Measurements from ENCODE around the gene DCAF12.
"Not testable (repeated sequence)": the region's sequence is repeated elsewhere in the genome, so short reads cannot be mapped to it uniquely, and the experiment has no call there.

Gene DCAF12

DNA sequence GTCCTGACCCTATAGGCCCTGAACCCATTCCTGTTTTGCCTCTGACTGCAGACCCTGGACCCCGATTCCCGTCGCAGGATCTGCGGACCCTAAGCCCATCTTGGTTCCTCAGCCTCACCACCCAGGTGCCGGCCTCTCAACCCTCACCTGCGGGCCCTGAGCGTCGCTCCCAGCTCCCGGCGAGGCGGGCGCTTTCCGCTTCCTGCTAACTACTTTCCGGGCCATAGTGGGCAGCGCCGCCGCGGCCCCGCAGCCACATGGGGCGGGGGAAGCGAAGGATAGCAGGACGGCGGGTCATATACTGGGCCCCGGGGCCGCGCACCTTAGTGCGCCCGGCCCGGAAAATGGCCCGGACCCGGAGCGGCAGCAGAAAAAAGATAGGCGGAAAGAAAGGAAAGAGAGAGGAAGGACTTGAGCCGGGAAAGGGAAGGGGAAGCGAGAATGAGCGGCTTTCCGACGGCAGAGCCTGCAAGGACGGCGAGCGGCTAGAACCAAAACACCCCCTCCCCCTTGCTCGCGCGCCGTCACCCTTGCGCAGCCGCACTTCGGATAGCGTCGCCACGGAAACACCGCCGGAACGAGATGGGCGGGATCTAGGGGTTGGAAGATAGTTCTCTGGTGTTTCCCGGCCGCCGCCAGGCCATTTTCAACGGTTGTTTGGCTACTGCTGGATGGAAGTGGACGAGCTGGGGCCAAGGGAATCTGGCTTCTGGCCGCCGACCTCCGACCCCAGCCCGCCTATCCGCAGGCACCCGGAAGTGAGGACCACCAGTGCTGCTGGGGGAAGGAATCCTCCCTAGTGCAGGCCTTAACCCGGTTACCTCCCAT, at the start of gene DCAF12:
DCAF12 (minus strand) TSS at position 492 of the 828 bp plus-strand sequence; CDS start at position 225, 267 bp downstream.
- peak; percentile 76 to 86 (median 78) for DNase-seq (ENCODE audit: low read depth in 4 of 4, low spot score in 1 of 4)

DNA sequence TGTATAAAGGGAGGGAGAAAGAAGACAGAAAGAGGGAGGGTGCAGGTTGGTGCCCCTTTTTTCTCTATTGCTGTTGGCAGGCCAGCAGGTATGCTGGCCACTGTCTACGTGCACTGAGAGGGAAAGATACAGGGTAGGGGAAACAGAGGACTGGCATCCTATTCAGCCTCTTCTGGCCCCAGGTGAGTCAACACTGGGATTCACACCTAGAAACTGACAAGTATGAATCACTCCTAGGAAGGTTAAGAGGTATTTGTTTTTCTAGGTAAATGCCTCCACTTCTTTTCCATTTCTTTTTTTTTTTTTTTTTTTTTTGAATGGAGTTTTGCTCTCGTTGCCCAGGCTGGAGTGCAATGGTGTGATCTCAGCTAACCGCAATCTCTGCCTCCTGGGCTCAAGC, 49.6 kb upstream of the DCAF12 start:
- DNase-seq (ENCODE audit: low read depth in 4 of 4, low spot score in 1 of 4) = no peak

DNA sequence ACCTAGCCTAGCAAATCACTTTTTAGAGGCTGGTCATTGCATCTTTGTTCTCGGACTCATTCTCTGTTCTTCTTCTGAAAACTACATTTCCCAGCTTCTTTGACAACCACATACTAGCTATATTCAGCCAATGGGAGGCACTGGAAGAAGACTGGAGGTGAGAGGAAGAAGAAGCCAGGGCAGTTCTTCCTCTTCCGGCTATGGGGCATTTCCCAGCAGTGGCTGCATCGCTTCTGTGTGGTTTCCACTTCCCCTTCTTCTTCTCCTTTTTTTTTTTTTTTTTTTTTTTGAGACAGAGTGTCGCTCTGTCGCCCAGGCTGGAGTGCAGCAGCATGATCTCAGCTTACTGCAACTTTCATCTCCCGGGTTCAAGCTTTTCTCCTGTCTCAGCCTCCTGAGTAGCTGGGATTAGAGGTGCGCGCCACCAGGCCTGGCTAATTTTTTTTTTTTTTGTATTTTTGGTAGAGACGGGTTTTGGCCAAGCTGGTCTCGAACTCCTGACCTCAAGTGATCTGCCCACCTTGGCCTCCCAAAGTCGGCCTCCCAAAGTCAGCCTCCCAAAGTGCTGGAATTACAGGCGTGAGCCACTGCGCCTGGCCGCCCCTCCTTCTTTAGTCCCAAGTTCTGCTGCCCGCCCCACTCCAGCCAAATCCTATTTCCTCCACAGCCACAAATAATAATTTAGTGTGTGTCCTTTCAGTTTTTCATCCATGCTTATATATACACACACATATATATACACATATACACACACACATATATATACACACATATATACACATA, 45.4 kb upstream of the DCAF12 start:
- DNase-seq (ENCODE audit: low read depth in 4 of 4, low spot score in 1 of 4) = no peak

DNA sequence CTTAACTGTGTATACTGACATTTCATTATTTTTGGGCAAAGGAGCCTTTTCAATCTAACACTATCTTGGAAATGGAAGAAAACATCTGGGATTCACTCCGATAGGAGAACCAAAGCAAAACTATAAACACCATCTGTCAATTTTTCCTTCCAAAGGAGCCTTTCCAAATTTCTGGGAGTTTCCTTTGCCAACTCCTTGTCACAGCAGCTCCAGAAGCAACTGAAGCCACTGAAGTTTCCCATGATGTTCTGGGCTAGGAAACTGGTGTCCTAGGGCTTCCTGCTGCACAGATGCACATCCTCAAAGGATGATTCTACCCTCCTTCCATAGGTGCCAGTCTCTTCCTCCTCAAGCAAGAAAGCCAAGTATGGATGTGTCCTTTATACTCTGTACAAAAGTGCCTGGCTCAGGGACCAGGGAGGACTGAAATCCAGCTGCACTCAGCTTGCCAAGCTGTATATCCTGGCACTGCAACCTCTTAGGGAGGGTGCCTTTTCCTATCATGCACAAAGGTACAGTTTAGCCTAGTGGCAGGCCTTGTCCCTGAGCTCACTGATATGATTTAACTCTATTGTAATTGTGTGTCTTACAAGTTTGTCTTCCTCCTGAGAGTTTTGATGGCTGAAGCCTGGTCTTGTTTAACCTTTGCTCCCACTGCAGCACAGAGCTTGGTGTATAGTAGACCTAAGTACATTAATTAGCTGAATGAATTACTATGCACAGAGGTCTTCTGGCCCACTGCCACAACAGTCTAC, 43.9 kb upstream of the DCAF12 start:
- no peak for DNase-seq (ENCODE audit: low read depth in 4 of 4, low spot score in 1 of 4)

DNA sequence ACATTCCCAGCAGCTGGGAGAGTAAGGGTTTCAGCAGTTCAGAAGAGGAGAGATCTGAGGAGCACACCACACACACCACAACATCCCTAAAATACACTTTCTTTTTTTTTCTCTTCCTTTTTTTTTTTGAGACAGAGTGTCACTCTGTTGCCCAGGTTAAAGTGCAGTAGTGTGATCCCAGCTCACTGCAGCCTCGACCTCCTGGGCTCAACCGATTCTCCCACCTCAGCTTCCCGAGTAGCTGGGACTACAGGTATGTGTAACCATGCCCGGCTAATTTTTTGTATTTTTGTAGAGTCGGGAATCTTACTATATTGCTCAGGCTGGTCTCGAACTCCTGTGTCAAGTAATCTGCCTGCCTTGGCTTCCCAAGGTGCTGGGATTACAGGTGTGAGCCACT, 42.6 kb upstream of the DCAF12 start:
- no peak for DNase-seq (ENCODE audit: low read depth in 4 of 4, low spot score in 1 of 4)

DNA sequence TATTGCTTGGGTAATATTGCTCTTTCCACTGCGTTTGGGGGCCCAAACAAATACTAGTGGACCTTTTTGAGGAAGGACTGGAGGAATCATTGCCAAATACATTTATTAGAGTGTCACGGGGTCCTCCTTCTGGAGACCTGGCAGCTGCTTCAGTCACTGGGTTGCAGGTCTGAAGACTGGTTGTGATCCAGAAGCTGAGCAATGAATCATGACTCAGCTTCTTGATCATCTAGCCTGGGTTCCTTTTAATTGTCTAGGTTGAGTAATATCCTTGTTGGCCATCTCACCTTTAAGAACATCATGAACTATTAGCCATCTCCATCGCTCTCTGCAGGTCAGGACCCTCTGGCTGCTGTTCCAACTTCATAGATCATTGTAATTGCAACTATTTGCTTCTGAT, 36.9 kb upstream of the DCAF12 start:
- no peak for DNase-seq (ENCODE audit: low read depth in 4 of 4, low spot score in 1 of 4)

DNA sequence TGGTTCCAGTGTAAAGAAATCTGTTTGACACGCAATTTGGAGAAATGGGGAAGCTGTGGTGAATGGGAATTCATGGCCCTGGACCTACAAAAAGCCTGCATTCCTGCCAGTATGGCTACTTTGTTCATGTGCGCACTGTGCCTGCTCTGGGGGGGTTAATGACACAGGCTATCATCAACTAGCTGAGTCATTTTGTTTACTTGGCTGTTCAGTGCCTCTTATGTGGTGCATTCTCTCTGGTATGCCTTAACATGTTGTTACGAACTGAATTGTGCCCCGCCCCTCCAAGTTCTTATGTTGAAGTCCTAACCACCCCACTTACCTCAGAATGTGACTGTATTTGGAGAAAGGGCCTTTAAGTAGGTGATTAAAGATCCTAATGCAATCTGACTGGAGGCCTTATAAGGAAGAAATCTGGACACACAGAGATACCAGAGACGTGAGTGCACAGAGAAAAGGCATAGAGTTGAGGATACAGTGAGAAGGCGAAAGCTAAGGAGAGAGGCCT, 31.9 kb upstream of the DCAF12 start:
- no peak for DNase-seq (ENCODE audit: low read depth in 4 of 4, low spot score in 1 of 4)

DNA sequence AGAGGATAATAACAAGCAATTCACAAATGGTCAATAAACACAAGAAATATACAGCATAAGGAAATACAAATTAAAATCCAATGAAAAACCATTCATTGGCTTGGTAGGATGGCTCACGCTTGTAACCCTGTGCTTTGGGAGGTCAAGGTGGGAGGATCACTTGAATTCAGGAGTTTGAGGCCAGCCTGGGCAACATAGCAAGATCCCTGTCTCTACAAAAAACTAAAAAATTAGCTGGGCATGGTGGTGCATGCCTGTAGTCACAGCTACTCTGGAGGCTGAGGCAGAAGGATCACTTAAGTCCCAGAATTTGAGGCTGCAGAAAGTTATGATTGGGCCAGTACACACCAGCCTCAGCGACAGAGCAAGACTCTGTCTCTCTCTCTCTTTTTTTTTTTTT, 31.4 kb upstream of the DCAF12 start:
- no peak for DNase-seq (ENCODE audit: low read depth in 4 of 4, low spot score in 1 of 4)

DNA sequence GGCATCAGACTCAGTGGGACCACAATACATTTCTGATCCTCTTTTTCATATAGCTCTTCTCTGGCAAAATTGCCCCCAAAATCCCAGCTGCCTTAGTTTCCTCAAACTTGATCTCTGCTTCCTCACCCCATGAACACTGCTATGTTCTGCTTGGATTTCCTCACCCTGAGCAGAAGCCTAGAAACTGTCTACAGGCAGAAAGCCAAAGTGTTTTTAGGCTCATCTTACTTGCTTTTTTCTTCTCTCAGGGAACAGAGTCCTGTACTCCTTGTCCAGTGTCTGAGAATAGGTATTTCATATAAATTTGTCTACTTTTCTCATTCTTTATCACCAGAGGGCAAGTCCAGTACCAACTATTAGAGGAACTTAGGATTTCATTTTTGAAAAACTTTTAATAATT, 30.8 kb upstream of the DCAF12 start:
- DNase-seq (ENCODE audit: low read depth in 4 of 4, low spot score in 1 of 4) = no peak

DNA sequence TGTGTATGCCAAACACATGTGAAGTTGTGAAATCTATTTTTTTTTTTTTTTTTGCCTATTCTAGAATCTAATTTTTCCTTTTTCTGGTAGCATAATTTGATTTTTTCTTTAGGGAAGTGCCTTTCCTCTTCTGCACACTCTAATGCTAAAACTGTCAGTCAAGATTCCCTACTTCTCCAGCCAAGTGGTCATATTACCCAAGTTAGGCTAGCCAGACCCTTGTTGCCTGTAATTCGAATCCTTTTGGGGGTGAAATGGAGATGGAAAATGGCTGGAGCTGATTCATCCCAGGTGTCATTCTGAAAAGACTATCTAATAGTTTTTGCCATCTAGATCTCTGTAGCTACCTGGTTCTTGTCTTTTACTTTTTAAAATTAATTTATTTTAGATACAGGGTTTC, 27.6 kb upstream of the DCAF12 start:
- DNase-seq (ENCODE audit: low read depth in 4 of 4, low spot score in 1 of 4) = no peak

DNA sequence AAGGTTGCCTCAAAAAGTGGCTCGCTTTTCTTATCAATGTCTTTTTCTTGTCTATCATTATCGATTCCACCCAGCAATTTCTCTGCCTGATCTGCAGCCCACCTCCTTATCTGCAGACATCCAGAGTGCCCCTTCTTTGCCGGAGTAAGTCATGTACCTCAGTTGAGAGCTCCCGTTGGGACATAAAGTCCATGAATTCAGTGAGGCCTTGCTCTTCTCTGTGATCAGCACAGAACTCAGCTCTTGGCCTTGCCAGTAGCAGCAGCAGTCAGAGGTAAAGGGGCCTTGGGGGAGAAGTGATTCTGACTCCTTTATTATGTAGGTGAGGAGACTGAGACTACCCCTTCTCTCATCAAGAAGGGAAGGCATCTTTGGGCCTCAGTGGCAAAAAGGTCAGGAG, 24.9 kb upstream of the DCAF12 start:
- DNase-seq (ENCODE audit: low read depth in 4 of 4, low spot score in 1 of 4) = no peak

DNA sequence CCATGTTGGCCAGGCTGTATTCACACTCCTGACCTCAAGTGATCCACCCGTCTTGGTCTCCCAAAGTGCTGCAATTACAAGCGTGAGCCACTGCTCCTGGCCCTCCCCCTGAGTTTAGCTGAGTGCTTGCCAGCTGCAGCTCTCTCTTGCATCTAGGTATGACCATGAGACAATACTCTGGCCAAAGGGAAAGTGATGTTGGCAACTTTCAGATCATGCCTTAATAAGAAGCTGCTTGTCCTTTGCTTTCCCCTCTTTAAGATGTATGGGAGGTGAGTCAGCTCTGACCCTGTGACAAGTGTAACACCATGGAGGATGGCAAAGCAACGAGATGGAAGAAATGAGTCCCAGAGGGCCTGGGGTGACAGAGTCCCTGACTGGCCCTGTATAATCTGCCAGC, 18.7 kb upstream of the DCAF12 start:
- no peak for DNase-seq (ENCODE audit: low read depth in 4 of 4, low spot score in 1 of 4)

DNA sequence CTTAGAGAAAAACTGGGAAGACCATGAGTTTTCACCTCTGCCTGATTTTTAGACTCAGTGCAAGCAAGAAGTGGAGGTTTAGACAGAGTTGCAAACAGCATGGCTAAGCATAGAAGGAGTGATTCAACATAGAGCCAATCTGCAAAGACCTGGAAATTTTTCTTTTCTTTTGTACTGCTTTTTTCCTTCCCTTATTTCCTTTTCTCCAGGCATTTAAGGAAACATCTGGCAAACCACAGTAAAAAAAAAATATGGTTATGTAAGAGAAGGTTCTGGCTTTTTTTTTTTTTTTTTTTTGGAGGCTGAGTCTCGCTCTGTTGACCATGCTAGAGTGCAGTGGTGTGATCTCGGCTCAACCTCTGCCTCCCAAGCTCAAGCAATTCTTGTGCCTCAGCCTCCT, 16.6 kb upstream of the DCAF12 start:
- no peak for DNase-seq (ENCODE audit: low read depth in 4 of 4, low spot score in 1 of 4)

DNA sequence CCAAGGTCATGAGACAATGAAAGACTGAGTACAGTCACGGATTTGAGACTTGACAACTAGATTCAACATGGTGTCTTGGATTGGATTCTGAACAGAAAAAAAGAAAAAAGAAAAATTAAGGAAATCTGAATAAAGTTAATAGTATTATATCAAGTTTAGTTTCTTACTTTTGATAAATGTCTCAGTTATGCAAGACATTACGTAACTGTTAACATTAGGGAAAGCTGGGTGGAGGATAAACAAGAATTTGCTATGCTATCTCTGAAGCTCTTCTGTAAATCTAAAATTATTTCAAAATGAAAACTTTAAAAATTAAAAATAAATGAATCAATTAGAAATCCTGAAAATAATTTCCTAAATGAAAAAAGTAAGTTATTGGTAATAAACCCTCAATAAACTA, 14.4 kb upstream of the DCAF12 start:
- no peak for DNase-seq (ENCODE audit: low read depth in 4 of 4, low spot score in 1 of 4)

DNA sequence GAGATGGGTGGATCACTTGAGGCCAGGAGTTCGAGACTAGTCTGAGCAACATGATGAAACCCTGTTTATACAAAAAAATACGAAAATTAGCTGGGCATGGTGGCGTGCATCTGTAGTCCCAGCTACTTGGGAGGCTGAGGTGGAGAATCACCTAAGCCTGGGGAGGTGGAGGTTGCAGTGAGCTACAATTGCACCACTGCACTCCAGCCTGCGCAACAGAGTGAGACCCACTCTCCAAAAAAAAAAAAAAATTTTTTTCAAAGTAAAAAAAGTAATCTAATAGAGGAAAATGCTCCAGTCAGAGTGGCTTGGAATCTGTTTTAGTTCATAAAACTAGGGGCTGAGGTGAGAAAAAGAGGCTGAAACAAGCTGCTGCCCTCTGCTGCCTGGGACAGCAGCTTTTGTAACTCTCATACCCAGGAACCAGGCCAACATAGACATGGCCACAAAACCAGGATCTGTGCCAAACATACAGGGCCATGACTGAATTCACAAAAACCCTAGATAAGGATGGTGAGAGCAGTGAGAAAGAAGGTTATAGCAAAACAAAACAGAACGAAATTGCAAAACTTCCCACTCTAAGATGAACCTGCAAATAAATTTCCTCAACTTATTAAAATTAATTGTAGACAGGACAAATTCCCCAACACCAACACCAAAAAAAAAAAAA, 13.1 kb upstream of the DCAF12 start:
- no peak for DNase-seq (ENCODE audit: low read depth in 4 of 4, low spot score in 1 of 4)

DNA sequence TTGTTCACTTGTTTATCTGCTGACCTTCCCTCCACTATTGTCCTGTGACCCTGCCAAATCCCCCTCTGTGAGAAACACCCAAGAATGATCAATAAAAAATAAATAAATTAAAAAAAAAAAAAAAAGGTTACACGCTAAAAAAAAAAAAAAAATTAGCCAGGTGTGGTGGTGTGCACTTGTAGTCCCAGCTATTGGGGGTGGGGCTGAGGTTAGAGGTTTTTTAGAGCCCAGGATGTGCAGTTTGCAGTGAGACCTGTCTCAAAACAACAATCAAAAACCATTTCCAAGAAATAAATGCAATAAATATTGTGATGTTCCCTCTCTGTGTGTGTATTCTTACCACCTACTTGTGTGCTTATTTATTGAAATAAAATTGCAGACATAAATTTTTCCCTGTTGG, 12.1 kb upstream of the DCAF12 start:
- not testable (repeated sequence) for DNase-seq (ENCODE audit: low read depth in 4 of 4, low spot score in 1 of 4)

DNA sequence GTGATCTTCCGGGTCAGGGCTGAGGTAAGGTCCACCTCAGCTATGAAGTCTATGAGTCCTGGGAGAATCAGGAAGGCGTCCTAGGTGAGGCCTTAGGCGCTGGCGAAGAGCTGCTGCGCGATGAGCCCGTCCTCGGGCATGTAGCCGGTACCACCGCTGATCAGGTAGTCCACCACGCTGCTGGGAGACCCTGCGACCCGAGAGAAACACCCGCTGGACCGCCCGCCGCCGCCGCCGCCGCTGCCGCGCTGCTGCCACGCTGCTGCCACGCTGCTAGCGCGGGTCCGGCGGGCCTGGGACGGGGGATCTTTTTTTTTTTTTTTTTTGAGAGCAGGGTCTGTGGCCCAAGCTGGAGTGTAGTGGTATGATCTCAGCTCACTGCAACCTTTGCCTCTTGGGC, 8.0 kb upstream of the DCAF12 start:
- no peak for DNase-seq (ENCODE audit: low read depth in 4 of 4, low spot score in 1 of 4)

DNA sequence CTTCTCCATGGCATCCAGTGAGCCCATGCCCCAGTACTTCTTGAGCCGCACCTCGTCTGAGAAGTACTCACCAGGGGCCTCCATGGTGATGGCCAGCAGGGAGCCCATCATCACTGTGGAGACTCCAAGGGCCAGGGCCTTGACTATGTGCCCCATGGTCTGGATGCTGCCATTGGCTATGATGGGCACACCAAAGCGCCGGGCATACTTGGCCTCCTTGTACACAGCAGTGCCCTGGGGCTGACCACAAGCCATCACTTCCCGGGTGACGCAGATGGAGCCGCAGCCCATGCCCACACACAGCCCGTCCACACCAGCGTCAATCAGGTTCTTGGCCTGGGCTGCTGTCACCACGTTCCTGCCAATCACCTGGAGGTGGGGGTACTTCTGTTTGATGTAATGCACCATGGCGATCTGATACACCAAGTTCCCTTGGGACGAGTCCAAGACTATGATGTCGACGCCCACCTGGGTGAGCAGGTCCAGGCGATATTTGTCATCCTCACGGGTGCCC, 7.0 kb upstream of the DCAF12 start:
- no peak for DNase-seq (ENCODE audit: low read depth in 4 of 4, low spot score in 1 of 4)

DNA sequence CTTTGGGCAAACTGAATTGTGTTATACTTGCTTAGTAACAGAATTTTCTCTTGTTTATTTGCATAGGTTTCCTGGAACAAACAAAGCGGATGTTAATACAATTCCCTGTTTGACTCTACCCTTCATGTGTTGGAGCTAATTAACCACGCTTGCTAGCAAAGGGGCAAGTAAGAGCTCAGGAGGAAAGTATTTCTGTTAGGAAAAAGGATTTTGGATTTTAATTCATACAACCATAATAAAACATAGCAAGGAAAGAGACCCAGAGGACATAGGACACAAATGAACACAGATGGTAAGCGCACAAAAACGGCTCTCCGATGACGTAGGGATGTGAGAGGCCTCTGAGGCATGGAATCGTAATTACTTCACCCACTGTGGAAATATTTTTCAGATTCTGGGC, 5.1 kb upstream of the DCAF12 start:
- no peak for DNase-seq (ENCODE audit: low read depth in 4 of 4, low spot score in 1 of 4)

DNA sequence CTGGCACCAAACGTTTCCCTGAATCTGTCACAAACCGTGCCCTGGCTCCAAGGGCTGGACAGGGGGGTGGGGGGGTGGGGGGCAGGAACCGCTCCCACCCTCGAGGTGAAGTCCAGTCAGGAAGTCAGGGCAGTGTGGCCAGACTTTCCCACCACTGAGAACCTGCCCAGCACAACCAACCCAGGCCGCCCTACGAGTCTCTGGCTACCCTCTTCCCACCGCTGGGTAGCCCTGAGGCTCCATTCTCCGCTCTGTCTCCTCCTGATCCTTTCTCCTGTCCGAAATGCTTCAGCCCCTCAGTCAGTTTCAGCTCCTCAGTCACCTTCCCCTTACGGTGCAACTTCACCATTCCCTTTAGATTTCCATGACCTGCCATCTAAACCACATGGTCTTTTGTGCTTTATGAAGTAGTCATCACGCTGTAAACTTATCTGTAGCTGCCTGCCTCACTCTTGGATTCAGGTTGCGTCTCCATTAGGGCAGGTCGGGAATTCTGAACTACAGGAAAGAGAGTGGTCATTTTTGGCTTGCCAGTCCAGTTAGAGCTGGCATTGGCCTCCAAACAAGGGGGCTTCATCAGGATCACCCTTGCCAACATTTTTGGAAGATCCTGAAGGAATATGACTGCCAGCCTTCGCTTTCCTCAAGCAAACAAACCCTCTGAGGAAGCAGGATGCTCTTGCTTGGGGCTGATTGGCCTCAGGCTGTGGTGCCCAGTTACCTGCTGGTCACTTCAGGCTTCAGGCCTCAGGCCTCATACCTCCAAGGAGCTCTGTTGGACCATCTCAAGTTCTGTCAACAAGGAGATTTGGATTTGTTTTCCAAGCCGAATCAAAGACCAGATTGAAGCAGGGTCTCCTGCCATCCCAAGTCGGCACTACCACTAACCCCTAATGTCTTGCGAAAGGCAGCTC, 794 bp upstream of the DCAF12 start:
- DNase-seq (ENCODE audit: low read depth in 4 of 4, low spot score in 1 of 4) = no peak

All from stimulated activated CD4-positive, alpha-beta T cell treated with anti-CD3 and anti-CD28 coated beads, Interleukin-1b, Interleukin-23, amount 100 ng/mL, for 24 hours (primary cell).